GM21360 (cell line): Measurements from ENCODE around the gene P2RX3.
"Not testable (repeated sequence)": the region's sequence is repeated elsewhere in the genome, so short reads cannot be mapped to it uniquely, and the experiment has no call there.

Source experiments
- ATAC-seq: cut with Tn5 transposase; IDR thresholded peaks from one replicate; pipeline ENCODE4 v1.9.1; 2021; ENCODE audit warnings: mild to moderate bottlenecking, moderate library complexity; ENCODE audit not compliant: unreplicated experiment

Gene P2RX3

GRCh38 chr11:57338142-57338541, at the start of gene P2RX3:
Gene P2RX3 (plus strand): TSS chr11:57338352. CDS start chr11:57338551, 199 bp downstream.
- no peak for ATAC-seq

DNA sequence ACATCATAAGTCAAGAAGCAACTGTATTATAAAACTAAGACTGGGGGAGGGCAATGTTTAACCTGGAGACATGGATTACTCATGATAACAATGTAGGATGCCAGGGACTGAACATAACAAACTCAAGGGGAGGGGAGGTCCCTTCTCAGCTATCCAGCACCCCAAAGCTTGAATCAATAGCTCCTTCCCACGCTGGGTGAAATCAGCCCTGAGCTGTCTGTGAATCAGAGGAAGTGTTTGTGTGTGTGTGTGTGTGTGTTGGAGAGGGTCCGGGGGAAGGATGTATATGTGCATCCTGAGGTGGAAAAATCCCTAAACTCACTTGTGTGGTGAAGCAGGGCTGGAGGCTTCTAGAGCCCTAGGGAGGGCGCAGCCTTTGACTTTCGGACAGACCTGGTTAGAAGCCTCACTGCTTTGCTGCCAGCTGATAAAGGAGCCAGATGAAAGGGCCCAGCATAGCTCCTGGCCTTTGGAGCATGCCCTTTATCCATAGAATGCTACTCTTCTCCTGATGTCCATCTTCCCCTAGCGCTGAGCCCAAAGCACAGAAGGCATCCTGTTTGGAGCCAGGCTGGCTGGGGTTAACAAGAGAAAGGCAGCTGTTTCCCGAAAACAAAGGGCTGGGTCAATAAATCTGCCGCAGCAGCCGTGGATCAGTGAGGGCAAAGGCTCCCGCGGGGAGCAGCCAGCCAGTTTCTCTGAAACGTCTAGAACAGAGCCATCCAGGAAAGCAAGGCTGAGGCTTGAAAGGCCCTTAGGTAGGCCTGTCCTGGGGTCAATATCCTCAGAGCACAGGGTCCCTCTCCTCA, 49.2 kb upstream of the P2RX3 start:
- no peak for ATAC-seq

DNA sequence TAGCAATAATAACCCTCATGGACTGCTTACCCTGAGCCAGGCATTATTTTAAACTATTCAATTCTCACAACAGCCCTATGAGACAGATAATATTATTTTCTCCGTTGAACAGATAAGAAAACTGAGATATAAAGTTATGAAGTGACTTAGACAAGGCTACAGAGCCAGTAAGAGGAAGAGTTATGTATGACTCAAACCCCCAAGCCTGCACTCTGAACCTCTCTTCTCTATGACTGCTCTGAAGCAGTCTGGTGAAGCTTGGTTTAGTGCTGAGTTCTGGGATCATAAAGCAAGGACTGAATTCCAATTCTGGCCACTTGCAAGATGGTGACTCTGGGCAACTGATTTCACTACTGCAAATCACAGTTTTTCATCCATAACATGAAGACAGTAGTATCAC, 47.9 kb upstream of the P2RX3 start:
- no peak for ATAC-seq

DNA sequence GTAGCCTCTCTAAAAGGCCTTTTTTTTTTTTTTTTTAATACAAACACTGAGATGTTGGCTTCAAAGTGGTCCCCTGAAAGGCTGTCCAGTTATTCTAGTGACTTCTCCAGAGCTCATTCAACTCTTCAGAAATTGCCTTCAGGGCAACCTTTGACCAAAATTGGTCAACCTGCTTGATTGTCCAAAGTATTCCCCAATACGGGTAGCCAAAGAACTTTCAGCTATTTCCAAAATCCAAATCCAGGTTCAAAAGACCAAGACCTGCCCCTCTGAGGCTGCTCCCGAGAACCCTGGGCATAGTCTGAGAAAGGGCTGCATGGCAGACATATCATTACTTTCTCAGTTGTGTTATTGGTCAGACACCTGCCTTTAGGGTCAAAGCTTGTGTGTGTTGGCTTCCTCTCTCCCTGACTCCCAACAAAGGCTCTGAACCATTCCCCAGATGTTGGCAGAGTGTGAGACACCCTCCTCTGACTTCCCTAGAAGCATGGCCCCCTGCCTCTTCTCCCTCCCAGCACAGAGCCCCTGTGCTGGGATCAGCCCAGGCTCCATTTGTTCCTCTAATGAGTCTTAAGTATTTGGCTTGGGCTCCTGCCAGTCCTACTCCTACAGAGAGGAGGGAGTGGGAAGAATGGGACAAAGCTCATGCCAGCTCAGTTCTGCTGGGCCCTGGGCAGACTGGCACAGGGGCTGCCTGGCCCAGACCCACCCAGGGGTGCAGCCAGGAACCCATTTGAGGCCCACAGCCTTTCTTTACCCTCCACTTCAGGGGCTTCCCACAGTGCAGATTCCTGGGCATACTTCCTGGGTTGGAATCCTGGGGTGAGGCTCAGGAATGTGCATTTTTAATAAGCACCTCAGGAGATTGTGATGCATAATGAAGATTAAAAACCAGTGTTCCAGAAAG, 43.7 kb upstream of the P2RX3 start:
- ATAC-seq, result no peak

DNA sequence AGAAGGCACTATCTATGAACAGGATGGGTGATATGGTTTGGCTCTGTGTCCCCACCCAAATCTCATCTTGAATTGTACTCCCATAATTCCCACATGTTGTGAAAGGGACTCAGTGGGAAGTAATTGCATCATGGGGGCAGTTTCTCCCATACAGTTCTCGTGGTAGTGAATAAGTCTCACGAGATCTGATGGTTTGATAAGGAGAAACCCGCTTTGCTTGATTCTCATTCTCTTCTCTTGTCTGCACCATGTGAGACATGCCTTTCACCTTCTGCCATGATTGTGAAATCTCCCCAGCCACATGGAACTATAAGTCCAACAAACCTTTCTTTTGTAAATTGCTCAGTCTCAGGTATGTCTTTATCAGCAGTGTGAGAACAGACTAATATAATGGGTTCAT, 41.9 kb upstream of the P2RX3 start:
- ATAC-seq, result not testable (repeated sequence)

- no peak for ATAC-seq
Observed at GRCh38 chr11:57297221-57297620, 40.9 kb upstream of the P2RX3 start.

GRCh38 chr11:57299150-57299737, 38.9 kb upstream of the P2RX3 start:
- ATAC-seq, result no peak

GRCh38 chr11:57300785-57301184, 37.4 kb upstream of the P2RX3 start:
- no peak for ATAC-seq

GRCh38 chr11:57301711-57302423, 36.3 kb upstream of the P2RX3 start:
- no peak for ATAC-seq

GRCh38 chr11:57302489-57302888, 35.7 kb upstream of the P2RX3 start:
- no peak for ATAC-seq

- ATAC-seq, result no peak
Observed at GRCh38 chr11:57303280-57303989, 34.7 kb upstream of the P2RX3 start.

GRCh38 chr11:57303990-57304579, 34.1 kb upstream of the P2RX3 start:
- no peak for ATAC-seq

- ATAC-seq, result no peak
Observed at GRCh38 chr11:57305523-57305922, 32.6 kb upstream of the P2RX3 start.

GRCh38 chr11:57306161-57306876, 31.8 kb upstream of the P2RX3 start:
- no peak for ATAC-seq

GRCh38 chr11:57306940-57307565, 31.1 kb upstream of the P2RX3 start:
- ATAC-seq, result no peak

- no peak for ATAC-seq
Observed at GRCh38 chr11:57307666-57308270, 30.4 kb upstream of the P2RX3 start.

GRCh38 chr11:57308426-57309060, 29.6 kb upstream of the P2RX3 start:
- no peak for ATAC-seq
